ENCODE measurements around the gene OR4C13.
"Not testable (repeated sequence)": the region's sequence is repeated elsewhere in the genome, so short reads cannot be mapped to it uniquely, and the experiment has no call there.

Gene OR4C13

DNA sequence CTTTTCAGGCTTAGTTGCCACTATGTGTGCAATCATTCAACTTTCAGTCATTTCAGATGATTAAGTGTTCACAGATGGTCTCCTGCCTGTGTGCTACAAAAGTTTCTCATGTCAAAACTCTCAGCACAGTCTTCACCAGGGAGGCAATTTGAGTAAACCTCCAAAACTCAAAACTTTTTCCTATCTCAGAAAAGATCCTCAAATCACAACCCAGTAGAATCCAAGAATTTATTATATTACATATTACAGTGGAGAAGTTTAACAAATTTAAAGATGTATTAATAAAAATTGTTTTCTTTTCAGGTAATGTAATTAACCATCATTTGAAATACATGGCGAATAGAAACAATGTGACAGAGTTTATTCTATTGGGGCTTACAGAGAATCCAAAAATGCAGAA is at the start of gene OR4C13:
Gene OR4C13 (plus strand): TSS at position 301 of the 400 bp plus-strand sequence. CDS start 32 bp downstream, at position 333.
- no peak for DNase-seq

- not testable (repeated sequence) for DNase-seq
Measured at GRCh38 chr11:49911516-49911915, 40.7 kb upstream of the OR4C13 start.

DNA sequence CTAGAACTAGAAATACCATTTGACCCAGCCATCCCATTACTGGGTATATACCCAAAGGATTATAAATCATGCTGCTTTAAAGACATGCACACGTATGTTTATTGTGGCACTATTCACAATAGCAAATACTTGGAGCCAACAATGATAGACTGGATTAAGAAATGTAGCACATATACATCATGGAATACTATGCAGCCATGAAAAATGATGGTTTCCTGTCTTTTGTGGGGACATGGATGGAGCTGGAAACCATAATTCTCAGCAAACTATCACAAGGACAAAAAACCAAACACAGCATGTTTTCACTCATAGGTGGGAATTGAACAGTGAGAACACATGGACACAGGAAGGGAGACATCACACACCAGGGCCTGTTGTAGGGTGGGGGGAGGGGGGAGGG is 3.5 kb upstream of the OR4C13 start:
- DNase-seq = not testable (repeated sequence)

DNA sequence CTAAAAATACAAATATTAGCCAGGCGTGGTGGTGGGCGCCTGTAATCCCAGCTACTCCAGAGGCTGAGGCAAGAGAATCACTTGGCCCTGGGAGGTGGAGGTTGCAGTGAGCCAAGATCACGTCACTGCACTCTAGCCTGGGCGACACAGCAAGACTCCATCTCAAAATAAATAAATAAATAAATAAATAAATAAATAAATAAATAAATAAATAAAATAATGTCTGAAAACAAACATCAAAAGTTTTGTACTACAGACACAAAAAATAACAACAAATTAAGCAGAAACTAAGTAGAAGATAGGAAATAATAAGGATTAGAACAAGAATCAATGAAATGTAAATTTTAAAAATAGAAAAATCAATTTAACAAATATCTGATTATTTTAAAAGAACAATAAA is 21.2 kb downstream of the OR4C13 start:
- DNase-seq = not testable (repeated sequence)

DNA sequence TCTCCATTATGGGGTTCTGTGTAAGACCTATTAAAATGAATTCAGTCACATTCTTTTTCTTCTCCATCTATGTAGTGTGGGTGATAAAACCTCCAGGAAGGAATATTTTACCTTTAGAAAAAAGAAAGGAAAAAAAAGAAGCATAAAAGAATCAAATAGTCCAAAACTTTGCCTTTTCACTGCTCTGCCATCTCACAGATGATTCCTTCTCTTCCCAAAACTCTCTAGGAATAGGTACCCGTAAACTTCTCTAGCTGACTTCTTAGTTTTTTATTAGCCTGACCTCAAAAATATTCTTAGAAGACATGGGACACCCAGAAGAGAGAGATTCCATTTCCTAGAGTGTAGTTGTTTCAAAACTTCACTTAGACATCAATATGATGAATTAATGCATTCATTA is 30.2 kb downstream of the OR4C13 start, which contains the start of gene OR4C12:
Gene OR4C12 (minus strand): TSS at position 101 of the 400 bp plus-strand sequence. CDS start 34 bp downstream, at position 67.
- DNase-seq = not testable (repeated sequence)

- no peak for DNase-seq
Measured at GRCh38 chr11:49995565-49995964, 43.4 kb downstream of the OR4C13 start.

All from activated gamma-delta T cell treated with Interleukin-2 at 50 U/mL for 16 hours (primary cell).